Measurements from ENCODE around the gene SPATA31A7.
"Not testable (repeated sequence)": the region's sequence is repeated elsewhere in the genome, so short reads cannot be mapped to it uniquely, and the experiment has no call there.

GRCh38 chr9:61226438-61226837 is 36.6 kb downstream of the SPATA31A7 start:
- TF ChIP-seq CTCF (conservative IDR thresholded peaks at IDR 0.05 in 1 of 2, IDR thresholded peaks at IDR 0.05 in 1 of 2; ENCODE audit: extremely low read depth in 1 of 2, insufficient read depth in 1 of 2, low read depth in 1 of 2, low read length in 2 of 2); EZH2 (IDR thresholded peaks at IDR 0.05; ENCODE audit: borderline replicate concordance, low read length): not testable (repeated sequence)
